ENCODE measurements around the gene ZNF213.

Gene ZNF213

DNA sequence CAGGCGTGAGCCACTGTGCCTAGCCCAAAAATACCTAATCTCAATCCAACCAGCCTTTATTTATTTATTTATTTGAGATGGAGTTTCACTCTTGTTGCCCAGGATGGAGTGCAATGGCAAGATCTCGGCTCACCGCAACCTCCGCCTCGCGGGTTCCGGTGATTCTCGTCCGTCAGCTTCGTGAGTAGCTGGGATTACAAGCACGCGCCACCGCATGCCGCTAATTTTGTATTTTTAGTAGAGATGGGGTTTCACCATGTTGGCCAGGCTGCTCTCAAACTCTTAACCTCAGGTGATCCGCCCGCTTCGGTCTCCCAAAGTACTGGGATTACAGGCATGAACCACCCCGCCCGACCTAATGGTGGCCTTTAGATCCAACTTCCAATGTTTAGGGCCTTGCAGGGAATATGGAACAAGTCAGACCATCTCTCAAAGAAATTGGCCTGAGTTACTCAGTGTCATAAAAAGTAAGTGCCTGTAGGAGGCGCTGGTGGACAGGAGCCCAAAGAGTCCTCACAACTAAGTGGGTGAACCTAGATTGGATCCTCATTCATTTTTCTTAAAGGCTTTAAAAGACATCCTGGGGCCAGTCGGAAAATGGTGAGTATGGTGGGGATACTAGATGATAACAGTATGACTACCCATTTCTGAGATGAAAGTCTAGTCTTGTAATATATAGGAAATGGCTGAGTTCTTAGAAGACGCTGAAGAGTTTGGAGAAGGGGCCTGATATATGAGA lies 40.4 kb upstream of the ZNF213 start:
- ATAC-seq (replicated peaks; ENCODE audit: extremely low read depth, poor library complexity, severe bottlenecking) (no peak), DNase-seq (ENCODE audit: low spot score in 2 of 2) (peak in 1 of 2 donors; percentile 47)
- Mint-ChIP-seq H3K27ac (ENCODE audit: low read depth) (peak overlapping the region; percentile 32), H3K4me1 (peaks cover 16% of the 10 kb centered on the region), H3K4me3 (no peak overlapping the region), H3K27me3 (no peaks in the 10 kb centered on the region), H3K9me3 (no peaks in the 10 kb centered on the region), H3K36me3 (ENCODE audit: insufficient read depth) (peaks cover 7% of the 10 kb centered on the region)

DNA sequence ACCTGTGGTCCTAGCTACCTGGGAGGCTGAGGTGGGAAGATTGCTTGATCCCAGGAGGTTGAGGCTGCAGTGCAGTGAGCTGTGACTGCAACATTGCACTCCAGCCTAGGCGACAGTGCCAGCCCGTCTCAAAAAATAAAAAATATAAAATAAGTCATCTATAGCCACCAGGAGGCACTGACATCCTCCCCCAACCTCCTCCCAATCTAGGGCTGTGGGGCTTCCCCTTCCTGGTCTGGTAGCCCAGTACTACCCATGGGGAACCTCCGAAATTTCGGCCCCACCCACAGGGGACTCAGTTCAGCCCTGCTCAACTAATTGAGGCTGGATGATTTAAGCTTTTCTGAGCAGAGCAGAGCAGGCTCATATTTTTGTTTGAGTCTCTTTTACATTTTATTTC lies 39.0 kb upstream of the ZNF213 start:
- H3K9me3 Mint-ChIP-seq: no peaks in the 10 kb centered on the region

DNA sequence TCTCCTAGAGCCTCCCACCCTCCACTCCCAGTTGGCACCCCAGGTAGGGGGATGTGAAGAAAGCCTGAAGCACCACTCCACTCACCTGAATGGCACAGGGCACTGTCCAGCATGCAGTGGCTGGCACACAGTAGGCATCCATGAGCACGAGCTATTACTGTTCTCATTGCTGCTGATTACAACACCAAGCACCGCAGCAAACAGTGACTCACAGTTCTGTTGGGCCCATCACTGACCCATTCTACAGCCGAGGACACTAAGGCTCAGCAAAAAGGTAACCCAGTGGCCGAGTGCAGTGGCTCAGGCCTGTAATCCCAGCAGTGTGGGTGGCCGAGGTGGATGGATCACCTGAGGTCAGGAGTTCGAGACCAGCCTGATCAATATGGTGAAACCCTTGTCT lies 38.5 kb upstream of the ZNF213 start:
- Mint-ChIP-seq H3K36me3 (ENCODE audit: insufficient read depth) (peaks cover 13% of the 10 kb centered on the region), H3K27me3 (no peaks in the 10 kb centered on the region), H3K9me3 (no peaks in the 10 kb centered on the region), H3K4me3 (no peak overlapping the region), H3K27ac (ENCODE audit: low read depth) (peak overlapping the region; percentile 38), H3K4me1 (peaks cover 28% of the 10 kb centered on the region)
- DNase-seq (ENCODE audit: low spot score in 2 of 2) (no peak), ATAC-seq (replicated peaks; ENCODE audit: extremely low read depth, poor library complexity, severe bottlenecking) (no peak)

More for the DNA sequence above, 39.0 kb upstream of the ZNF213 start:
- Mint-ChIP-seq H3K27ac (ENCODE audit: low read depth) (peak overlapping the region; percentile 38), H3K4me1 (peaks cover 28% of the 10 kb centered on the region), H3K27me3 (no peaks in the 10 kb centered on the region), H3K4me3 (no peak overlapping the region), H3K36me3 (ENCODE audit: insufficient read depth) (peaks cover 9% of the 10 kb centered on the region)
- peak in 1 of 2 donors; percentile 42 for DNase-seq (ENCODE audit: low spot score in 2 of 2)
- peak; percentile 70 for ATAC-seq (replicated peaks; ENCODE audit: extremely low read depth, poor library complexity, severe bottlenecking)

DNA sequence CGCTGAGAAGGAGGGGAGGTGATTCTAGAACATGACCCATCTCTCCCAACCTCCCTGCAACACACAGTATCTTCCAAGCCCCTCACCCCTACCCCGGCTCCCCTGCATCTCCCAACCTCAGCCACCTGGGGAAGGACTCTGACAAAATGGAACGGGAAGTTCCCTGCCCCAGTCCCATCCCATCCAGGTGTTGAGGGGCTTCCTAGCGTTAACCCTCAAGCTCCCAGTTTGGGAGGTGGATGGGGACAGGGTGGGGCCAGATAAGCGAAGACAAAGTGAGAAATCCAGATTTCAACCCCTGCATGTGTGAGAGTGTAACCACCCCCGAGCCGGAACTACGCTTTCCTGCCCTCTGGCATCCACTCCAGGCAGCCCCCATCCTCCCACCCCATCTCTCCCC lies 37.6 kb upstream of the ZNF213 start:
- no peak for DNase-seq (ENCODE audit: low spot score in 2 of 2)
- no peaks in the 10 kb centered on the region for H3K27me3 Mint-ChIP-seq
- H3K27ac Mint-ChIP-seq (ENCODE audit: low read depth): no peak overlapping the region
- H3K36me3 Mint-ChIP-seq (ENCODE audit: insufficient read depth): peaks cover 14% of the 10 kb centered on the region
- no peak overlapping the region for H3K4me3 Mint-ChIP-seq
- no peaks in the 10 kb centered on the region for H3K9me3 Mint-ChIP-seq
- no peak for ATAC-seq (replicated peaks; ENCODE audit: extremely low read depth, poor library complexity, severe bottlenecking)
- peaks cover 35% of the 10 kb centered on the region for H3K4me1 Mint-ChIP-seq

DNA sequence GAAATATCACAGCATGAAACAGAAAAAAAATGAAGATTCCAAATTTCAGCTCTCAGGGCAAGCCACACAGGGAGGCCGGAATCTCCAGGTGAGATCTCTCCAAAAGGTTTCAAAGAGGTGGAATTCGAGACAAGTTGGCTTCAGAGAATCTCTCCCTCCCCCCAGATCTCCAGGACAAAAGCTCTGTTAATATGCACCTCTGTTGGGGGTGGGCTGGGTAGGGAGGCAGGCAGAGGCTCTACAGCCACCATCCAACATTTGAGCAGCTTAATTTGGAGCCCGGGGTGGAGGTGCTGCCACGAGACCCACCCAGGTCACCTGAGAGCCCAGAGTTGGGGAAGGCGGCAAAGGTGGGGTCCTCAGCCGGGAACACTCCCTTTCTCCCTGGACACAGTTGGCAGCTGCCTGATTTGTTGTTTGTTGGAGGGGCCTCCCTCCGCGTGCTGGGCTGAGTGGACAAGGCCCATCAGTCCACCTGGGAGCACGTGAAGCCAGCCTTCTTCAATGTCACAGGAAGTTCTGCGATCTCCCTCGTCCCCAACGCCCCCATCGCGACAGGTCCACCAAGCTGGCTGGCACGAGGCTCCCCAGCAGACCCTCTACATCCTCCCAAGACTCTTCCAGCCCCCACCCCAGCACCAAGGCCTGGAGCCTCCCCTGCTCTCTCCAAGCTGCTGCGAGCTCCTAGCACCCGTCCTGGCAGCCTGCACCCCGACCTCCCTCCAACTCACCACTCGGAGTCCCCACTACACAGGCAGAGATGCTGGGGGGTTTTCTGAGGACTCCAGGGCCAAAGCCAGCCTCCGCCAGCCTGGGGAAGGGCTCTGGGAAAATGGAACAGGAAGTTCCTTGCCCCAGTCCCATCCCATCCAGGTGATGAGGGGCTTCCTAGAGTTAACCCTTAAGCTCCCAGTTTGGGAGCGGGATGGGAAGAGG lies 36.1 kb upstream of the ZNF213 start, which contains the start of gene ZSCAN10:
TSS of gene ZSCAN10 (minus strand) at position 836 of the 936 bp plus-strand sequence. CDS start 6,357 bp downstream, outside the sequence.
- Mint-ChIP-seq H3K27ac (ENCODE audit: low read depth) (no peak within 1 kb of the TSS), H3K27me3 (no peaks in the 10 kb centered on the region)
- DNase-seq (ENCODE audit: low spot score in 2 of 2): no peak

DNA sequence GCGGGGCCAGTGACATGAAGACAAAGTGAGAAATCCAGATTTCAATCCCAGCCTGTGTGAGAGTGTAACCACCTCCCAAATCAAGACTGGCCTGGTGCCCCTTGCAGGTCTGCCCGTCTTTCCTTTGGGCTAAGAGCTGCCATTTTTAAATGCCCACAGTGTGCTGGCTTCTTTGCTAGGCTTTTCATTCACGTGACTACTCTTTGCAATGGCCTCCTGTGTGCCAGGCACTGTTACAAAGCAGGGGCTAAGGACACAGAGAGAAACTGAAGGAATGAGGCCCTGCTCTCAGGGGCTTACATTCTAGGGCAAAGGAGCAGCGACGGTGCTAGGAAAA lies 35.5 kb upstream of the ZNF213 start:
- Mint-ChIP-seq H3K4me3 (peak overlapping the region; percentile 64), H3K27me3 (no peaks in the 10 kb centered on the region), H3K27ac (ENCODE audit: low read depth) (no peak overlapping the region), H3K9me3 (no peaks in the 10 kb centered on the region), H3K36me3 (ENCODE audit: insufficient read depth) (peaks cover 13% of the 10 kb centered on the region), H3K4me1 (peaks cover 35% of the 10 kb centered on the region)
- ATAC-seq (replicated peaks; ENCODE audit: extremely low read depth, poor library complexity, severe bottlenecking) (no peak), DNase-seq (ENCODE audit: low spot score in 2 of 2) (no peak)

More for the DNA sequence above, 36.1 kb upstream of the ZNF213 start, which contains the start of gene ZSCAN10:
- Mint-ChIP-seq H3K4me1 (peaks cover 36% of the 10 kb centered on the region), H3K4me3 (peak within 1 kb of the TSS; percentile 64), H3K9me3 (no peaks in the 10 kb centered on the region), H3K36me3 (ENCODE audit: insufficient read depth) (peaks cover 13% of the 10 kb centered on the region)
- ATAC-seq (replicated peaks; ENCODE audit: extremely low read depth, poor library complexity, severe bottlenecking): no peak

DNA sequence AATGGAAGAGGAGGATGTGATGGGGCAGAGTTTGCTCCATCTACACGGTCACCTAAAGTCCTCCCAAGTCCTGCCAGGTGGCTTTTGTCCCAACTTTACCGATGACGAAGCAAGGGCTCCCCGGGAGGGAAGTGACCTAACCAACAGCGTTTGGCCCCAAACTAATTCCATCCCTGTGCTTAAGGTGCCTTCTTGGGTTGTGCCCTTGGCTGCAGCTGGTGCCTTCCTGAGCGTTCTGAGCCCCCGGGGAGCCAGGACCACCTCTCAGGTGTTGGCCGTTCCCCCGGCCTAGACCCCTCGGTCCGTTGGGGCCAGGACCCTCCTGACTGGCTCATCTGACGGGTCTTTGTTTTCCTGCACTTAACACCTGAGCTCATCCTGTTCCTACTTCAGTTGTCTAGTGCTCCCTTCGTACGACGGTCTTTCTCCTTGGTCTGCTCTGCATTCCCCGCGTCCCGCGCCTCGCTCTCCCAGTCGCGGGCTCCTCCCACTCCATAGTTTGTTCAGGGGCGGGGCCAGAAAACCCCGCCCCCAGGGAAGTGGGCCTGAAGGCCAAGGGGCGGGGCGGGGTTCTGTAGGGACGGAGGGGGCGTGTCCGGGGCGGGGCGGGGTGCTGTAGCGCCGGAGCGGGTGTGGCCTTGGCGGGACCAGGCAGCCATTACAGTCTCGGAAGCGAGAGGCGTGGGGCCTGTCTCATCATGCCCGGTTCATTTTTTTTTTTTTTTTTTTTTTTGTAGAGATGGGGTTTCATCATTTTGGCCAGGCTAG lies 34.9 kb upstream of the ZNF213 start:
- no peaks in the 10 kb centered on the region for H3K9me3 Mint-ChIP-seq
- peak; percentile 82 for ATAC-seq (replicated peaks; ENCODE audit: extremely low read depth, poor library complexity, severe bottlenecking)
- peaks cover 11% of the 10 kb centered on the region for H3K36me3 Mint-ChIP-seq (ENCODE audit: insufficient read depth)
- H3K4me3 Mint-ChIP-seq: peak overlapping the region; percentile 64
- peak; percentile 57 to 59 for DNase-seq (ENCODE audit: low spot score in 2 of 2)
- no peak overlapping the region for H3K27ac Mint-ChIP-seq (ENCODE audit: low read depth)
- H3K4me1 Mint-ChIP-seq: peaks cover 29% of the 10 kb centered on the region
- H3K27me3 Mint-ChIP-seq: no peaks in the 10 kb centered on the region

DNA sequence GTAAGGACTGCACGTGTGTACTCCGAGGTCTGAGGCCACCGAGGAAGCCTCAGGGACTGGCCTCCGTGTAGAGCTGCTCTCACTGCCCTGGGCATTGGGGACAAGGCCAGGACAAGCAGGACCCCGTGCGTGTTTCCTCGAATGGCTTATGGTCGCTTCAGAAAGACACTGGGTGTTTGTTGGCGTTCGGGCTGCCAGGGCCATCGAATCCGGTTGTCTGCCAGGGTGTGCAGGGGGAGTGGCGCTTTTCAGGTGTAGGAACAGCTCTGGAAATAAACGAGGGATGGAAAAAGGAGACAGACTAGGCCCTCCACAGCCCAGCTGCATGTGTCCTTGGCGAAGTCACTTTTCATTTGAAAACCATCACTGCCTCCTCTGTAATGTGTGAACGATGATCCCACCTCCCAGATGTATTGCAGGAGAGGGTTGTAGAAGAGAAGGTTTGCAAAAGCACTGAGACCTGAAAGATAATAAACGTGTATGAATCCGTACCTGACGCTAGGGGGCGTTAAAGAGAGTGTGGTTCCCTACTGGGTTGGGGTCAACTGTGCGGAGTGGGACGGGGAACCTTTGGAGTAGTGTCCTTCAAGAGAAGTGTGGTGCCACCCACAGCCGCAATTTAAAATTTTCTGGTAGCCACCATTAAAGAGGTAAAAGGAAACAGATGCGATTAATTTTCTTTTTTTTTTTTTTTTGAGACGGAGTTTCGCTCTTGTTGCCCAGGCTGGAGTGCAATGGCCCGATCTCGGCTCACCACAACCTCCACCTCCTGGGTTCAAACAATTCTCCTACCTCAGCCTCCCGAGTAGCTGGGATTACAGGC lies 33.6 kb upstream of the ZNF213 start:
- Mint-ChIP-seq H3K4me1 (peaks cover 35% of the 10 kb centered on the region), H3K36me3 (ENCODE audit: insufficient read depth) (peaks cover 10% of the 10 kb centered on the region), H3K4me3 (peak overlapping the region; percentile 76), H3K9me3 (no peaks in the 10 kb centered on the region), H3K27me3 (no peaks in the 10 kb centered on the region), H3K27ac (ENCODE audit: low read depth) (peak overlapping the region; percentile 70)
- DNase-seq (ENCODE audit: low spot score in 2 of 2) (peak in 1 of 2 donors; percentile 29), ATAC-seq (replicated peaks; ENCODE audit: extremely low read depth, poor library complexity, severe bottlenecking) (no peak)

DNA sequence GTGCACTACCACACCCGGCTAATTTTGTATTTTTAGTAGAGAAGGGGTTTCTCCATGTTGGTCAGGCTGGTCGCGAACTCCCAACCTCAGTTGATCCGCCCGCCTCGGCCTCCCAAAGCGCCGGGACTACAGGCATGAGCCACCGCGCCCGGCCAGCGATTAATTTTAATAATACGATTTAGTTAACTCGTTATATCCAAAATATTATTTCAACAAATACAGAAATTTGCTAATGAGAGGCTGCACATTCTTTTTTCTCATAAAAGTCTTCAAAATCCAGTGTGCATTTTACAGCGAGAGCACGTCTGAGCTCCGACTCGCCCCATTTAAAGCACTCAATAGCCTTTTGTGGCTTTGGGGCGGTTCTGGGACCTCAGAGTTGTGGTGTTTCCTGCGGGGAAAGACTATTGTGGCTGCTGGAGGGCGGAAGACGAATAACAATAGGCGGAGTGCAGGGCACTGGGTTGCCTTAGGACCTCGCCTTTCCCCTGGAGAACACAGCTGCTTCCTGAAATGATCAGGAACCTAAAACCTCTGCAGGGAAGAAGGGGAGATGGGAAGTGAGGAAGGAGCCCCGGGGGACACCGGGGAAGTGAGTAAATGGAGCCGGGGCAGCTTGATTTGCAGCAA lies 32.9 kb upstream of the ZNF213 start:
- Mint-ChIP-seq H3K4me3 (peak overlapping the region; percentile 76), H3K27ac (ENCODE audit: low read depth) (no peak overlapping the region), H3K9me3 (no peaks in the 10 kb centered on the region), H3K27me3 (no peaks in the 10 kb centered on the region), H3K36me3 (ENCODE audit: insufficient read depth) (peaks cover 12% of the 10 kb centered on the region), H3K4me1 (peaks cover 36% of the 10 kb centered on the region)
- ATAC-seq (replicated peaks; ENCODE audit: extremely low read depth, poor library complexity, severe bottlenecking): no peak
- DNase-seq (ENCODE audit: low spot score in 2 of 2): no peak

DNA sequence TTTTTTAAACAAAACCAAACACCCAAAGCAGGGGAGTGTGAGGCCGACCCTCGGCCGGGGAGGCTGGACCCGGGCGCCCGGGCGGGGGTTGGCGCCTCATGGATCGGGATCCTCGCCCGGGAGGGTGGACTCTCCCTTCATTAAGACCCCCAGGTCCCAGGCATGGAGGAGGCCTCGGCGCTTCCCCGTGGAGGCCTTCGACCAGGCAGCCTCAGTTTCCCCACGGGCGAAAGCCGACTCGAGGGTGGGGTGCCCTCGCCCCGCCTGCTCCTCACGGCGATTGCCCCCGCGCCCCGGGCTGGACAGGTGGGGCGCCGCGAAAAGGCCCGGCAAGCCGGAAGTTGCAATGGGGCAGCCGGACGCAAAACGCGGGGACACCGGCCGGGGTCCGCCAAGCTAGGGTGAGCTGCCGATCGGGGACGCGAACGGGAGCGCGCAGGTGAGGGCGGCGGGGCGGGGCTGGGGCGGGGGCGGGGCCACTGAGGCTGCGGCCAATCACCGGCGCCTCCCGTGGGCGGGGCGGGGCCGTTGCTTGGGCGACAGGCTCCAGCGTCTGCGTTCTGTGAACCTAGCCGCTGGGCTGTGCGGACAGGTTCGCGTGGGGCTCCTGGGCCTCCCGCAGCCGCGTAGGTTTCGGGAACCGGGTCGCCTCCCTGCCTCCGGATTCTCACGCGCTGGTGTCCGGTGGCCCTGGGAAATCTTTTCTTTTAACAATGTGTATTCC lies 28.5 kb upstream of the ZNF213 start:
- Mint-ChIP-seq H3K36me3 (ENCODE audit: insufficient read depth) (peaks cover 3% of the 10 kb centered on the region), H3K27ac (ENCODE audit: low read depth) (peak overlapping the region; percentile 88), H3K4me3 (peak overlapping the region; percentile 78), H3K9me3 (no peaks in the 10 kb centered on the region), H3K27me3 (no peaks in the 10 kb centered on the region), H3K4me1 (peaks cover 23% of the 10 kb centered on the region)
- ATAC-seq (replicated peaks; ENCODE audit: extremely low read depth, poor library complexity, severe bottlenecking) (peak; percentile 84), DNase-seq (ENCODE audit: low spot score in 2 of 2) (peak; percentile 76 to 82)
